Upper lobe of left lung (tissue), 6 donors: ENCODE data around the gene RBSN. TPM values are rescaled to one million over a fixed set of nuclear protein-coding genes. Genes with fewer than 3 reads are reported as not detected.

Experiments
- ATAC-seq, 2 donors: fragments of 200-7000 bp; cut with Tn5 transposase; one replicate each; pipeline ENCODE4 v1.9.1; 2022; ENCODE audit warnings: mild to moderate bottlenecking in 2 of 2, moderate library complexity in 2 of 2; ENCODE audit not compliant: low FRiP score in 2 of 2
- DNase-seq, 2 donors: peaks; one replicate each; pipeline ENCODE4 v3.0.0-alpha.2; 2019 to 2020
- H3K27ac ChIP-seq, 4 donors: fragments of 200-600 bp; sonication (generic); one replicate each; pipeline ENCODE4 v1.5.1; 2016 to 2019
- H3K27me3 ChIP-seq, 4 donors: fragments of 200-600 bp; sonication (generic); one replicate each; pipeline ENCODE4 v1.5.1; 2017 to 2019
- H3K36me3 ChIP-seq, 4 donors: fragments of 200-600 bp; sonication (generic); one replicate each; pipeline ENCODE4 v1.5.1; 2016 to 2019
- H3K4me1 ChIP-seq, 4 donors: fragments of 200-600 bp; sonication (generic); one replicate each; pipeline ENCODE4 v1.5.1; 2018 to 2019
- H3K4me3 ChIP-seq, 4 donors: fragments of 200-600 bp; sonication (generic); one replicate each; pipeline ENCODE4 v1.5.1; 2017 to 2019; ENCODE audit warnings: mild to moderate bottlenecking in 2 of 4, moderate library complexity in 1 of 4
- H3K9me3 ChIP-seq, 4 donors: fragments of 200-600 bp; sonication (generic); one replicate each; pipeline ENCODE4 v1.5.1; 2018 to 2019
- EP300 ChIP-seq, 4 donors: sonication (generic); formaldehyde crosslinking; IDR thresholded peaks; one replicate each; pipeline ENCODE4 v1.5.1; 2017; ENCODE audit warnings: antibody characterized with exemption in 4 of 4, control low read depth in 2 of 4
- POLR2A ChIP-seq, 4 donors: fragments of 450-650 bp; IDR thresholded peaks; one replicate each; pipeline ENCODE4 v1.5.1; 2016 to 2017; ENCODE audit warnings: antibody characterized with exemption in 4 of 4, mild to moderate bottlenecking in 2 of 4
- POLR2AphosphoS5 ChIP-seq, 2 donors: sonication (generic); formaldehyde crosslinking; IDR thresholded peaks; one replicate each; pipeline ENCODE4 v1.5.1; 2017; ENCODE audit warnings: antibody characterized with exemption in 2 of 2
- WGBS, 2 donors: methylation state at CpG; one replicate each; pipeline ENCODE4 v1.1.5; 2017 to 2018; 5-methylcytosine and 5-hydroxymethylcytosine counted together
- total RNA-seq, 6 donors: library from RNA; depleted of rRNA in 4 of 6; stranded (reverse); fragments of >200 nt in 4 of 6; gene quantifications; one replicate each; pipeline versions ENCODE4 v1.1.0 to v1.2.1, GENCODE V29; 2016 to 2021
- TF ChIP-seq, protein P1 (sequence below), 6 experiments: fragments of 450-650 bp in 4 of 6; fragments of 200-600 bp in 2 of 6; sonication (generic) in 2 of 6; IDR thresholded peaks; one replicate each; pipeline ENCODE4 v1.5.1; 2016 to 2019; ENCODE audit warnings: antibody characterized with exemption in 6 of 6
- donor health status: DM: no; HTN: no; CAD: no; lungs with moderate emphysema.
- donor health status: DM: no; HTN: yes; CAD: no; lungs with severe emphysema.

RBSN gene
- total RNA-seq, 6 donors from 2014 or later: 24.5 to 72.3 (median 29.0) TPM

DNA sequence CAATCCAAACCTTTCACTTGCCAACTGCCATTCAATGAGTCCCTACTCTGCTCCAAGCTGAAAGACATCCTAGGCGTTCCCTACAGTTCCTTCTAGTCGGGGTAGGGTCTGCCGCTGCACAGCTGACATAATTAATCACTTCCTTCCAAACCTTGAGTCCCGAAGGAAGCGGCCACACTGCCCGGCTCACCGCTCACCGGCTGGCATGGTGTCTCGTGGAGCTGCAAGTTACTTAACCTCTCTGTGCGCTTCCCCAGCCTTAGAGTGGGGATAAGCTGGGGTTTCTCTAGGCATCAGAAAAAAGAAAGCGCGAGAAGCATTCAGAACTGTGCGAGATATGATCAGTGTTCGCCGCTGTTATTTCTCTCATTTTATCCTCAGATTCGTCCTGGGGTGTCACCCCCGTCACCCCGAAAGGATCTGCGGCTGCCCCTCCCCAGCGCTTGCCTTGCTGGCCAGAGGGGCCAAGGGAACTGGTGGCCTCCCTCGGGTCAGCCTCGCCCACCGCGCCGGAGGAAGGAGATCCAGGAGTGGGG, 34.6 kb downstream of the RBSN start:
- Histone ChIP-seq H3K4me3 (peak overlapping the region; percentile 70 to 96 (median 80)), H3K36me3 (no peaks in the 10 kb centered on the region), H3K27ac (peak overlapping the region; percentile 73 to 92 (median 85)), H3K4me1 (peaks cover 13 to 28% (median 20%) of the 10 kb centered on the region in 4 donors), H3K27me3 (no peaks in the 10 kb centered on the region), H3K9me3 (no peaks in the 10 kb centered on the region)
- WGBS, 2 donors: 1% methylated on average over 25 of the region's 25 CpGs
- ATAC-seq: peak; percentile 32 to 65
- TF ChIP-seq POLR2AphosphoS5 (IDR thresholded peaks at IDR 0.05) (no peak), POLR2A (IDR thresholded peaks at IDR 0.05) (no peak), EP300 (IDR thresholded peaks at IDR 0.05) (no peak)
- TF ChIP-seq, protein P1, sequence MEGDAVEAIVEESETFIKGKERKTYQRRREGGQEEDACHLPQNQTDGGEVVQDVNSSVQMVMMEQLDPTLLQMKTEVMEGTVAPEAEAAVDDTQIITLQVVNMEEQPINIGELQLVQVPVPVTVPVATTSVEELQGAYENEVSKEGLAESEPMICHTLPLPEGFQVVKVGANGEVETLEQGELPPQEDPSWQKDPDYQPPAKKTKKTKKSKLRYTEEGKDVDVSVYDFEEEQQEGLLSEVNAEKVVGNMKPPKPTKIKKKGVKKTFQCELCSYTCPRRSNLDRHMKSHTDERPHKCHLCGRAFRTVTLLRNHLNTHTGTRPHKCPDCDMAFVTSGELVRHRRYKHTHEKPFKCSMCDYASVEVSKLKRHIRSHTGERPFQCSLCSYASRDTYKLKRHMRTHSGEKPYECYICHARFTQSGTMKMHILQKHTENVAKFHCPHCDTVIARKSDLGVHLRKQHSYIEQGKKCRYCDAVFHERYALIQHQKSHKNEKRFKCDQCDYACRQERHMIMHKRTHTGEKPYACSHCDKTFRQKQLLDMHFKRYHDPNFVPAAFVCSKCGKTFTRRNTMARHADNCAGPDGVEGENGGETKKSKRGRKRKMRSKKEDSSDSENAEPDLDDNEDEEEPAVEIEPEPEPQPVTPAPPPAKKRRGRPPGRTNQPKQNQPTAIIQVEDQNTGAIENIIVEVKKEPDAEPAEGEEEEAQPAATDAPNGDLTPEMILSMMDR (IDR thresholded peaks at IDR 0.05): no peak
- peak in 1 of 2 donors; percentile 74 for DNase-seq

DNA sequence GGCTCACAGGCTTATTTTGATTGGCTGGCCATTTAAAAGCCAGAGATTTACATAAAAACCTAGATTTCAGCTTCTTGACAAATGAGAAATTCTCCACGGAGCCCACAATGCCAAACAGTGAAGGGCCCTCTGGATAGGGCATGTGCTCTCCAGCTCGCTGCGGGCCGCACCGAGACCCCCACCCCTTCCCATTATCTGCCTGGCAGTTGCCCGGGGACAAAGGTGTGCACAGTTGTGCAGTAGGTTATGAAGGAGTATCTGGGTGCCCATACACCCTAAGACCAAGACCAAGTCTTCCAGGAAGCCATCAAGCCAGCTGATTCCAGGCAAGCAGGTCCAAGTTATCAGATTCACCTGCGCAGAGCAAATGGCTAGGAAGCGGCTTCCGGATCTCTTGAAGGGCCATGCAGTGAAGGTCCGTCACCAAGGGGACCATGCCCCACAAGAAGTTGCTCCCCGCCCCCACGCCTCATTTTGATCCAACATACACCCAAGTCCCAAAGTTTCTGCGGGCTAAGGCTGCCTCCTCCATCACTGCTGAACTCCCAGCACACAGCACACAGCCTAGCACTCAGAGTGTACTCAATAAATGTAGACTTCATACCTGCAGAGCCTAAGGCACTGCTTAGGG, 35.2 kb downstream of the RBSN start:
- no peak for DNase-seq
- peaks cover under 1 to 5% (median 3%) of the 10 kb centered on the region in 4 donors for H3K36me3 ChIP-seq
- no peaks in the 10 kb centered on the region for H3K27me3 ChIP-seq
- TF ChIP-seq, protein P1 (IDR thresholded peaks at IDR 0.05): no peak
- TF ChIP-seq EP300 (IDR thresholded peaks at IDR 0.05) (no peak), POLR2AphosphoS5 (IDR thresholded peaks at IDR 0.05) (no peak), POLR2A (IDR thresholded peaks at IDR 0.05) (no peak)
- H3K4me1 ChIP-seq: peaks cover 13 to 28% (median 20%) of the 10 kb centered on the region in 4 donors
- H3K9me3 ChIP-seq: no peaks in the 10 kb centered on the region
- H3K4me3 ChIP-seq: peak overlapping the region; percentile 70 to 96 (median 80)
- H3K27ac ChIP-seq: peak overlapping the region in 3 of 4 donors; percentile 0 to 92 (median 89)
- no peak for ATAC-seq
- WGBS, 2 donors: 88 to 91% methylated on average over 8 to 13 of the region's 13 CpGs

DNA sequence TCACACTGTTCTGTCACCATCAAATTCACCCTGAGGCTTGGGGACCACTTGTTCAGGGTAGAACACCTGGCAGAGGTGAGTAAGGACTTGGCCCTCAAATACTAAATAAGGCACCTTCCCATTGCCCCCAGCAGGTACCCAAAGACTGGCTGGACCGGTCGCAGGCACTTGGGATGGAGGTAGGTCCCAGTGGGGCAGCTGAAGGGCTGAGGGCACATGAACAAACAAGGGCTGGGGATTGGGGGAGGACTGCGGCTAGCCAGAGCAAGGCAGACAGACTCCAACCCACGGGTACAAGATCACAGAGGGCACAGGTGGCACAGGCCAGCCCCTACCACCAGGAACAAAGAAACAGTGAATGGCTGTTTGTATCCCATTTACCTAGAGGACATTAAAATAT, 35.7 kb downstream of the RBSN start:
- no peaks in the 10 kb centered on the region for H3K9me3 ChIP-seq
- H3K27me3 ChIP-seq: no peaks in the 10 kb centered on the region
- DNase-seq (peak in 1 of 2 donors; percentile 91), ATAC-seq (peak in 1 of 2 donors; percentile 87)
- peak overlapping the region in 2 of 4 donors; percentile 72 to 89 for H3K4me3 ChIP-seq
- H3K27ac ChIP-seq: peak overlapping the region in 3 of 4 donors; percentile 0 to 92 (median 89)
- 56 to 65% methylated on average over 4 of the region's 4 CpGs for WGBS, 2 donors
- peaks cover 13 to 28% (median 20%) of the 10 kb centered on the region in 4 donors for H3K4me1 ChIP-seq
- peaks cover 3 to 11% (median 8%) of the 10 kb centered on the region in 4 donors for H3K36me3 ChIP-seq
- TF ChIP-seq POLR2A (IDR thresholded peaks at IDR 0.05) (peak in 1 of 4 donors; percentile 62), EP300 (IDR thresholded peaks at IDR 0.05) (no peak), POLR2AphosphoS5 (IDR thresholded peaks at IDR 0.05) (peak in 1 of 2 donors; percentile 18)

DNA sequence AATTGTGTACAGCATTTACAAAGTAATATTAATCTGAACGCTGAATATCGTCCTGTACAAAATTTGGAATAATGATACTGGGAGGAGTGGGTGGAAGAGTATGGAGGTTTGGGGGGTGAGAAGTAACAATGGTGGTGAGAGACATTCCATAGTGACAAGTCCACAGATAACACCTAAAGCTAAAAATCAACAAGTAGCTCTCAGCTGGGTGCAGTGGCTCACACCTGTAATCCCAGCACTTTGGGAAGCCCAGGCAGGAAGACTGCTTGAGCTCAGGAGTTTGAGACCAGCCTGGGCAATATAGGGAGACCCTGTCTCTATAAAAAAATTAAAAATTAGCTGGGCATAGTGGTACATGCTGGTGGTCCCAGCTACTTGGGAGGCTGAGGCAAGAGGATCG, 38.9 kb downstream of the RBSN start:
- WGBS, 2 donors: 95 to 98% methylated on average over 3 of the region's 3 CpGs

More for the DNA sequence above, 38.9 kb downstream of the RBSN start:
- Histone ChIP-seq H3K27ac (no peak overlapping the region), H3K4me3 (no peak overlapping the region), H3K27me3 (no peaks in the 10 kb centered on the region), H3K4me1 (peaks cover 11 to 19% (median 15%) of the 10 kb centered on the region in 4 donors), H3K9me3 (no peaks in the 10 kb centered on the region), H3K36me3 (peaks cover 5 to 31% (median 17%) of the 10 kb centered on the region in 4 donors)
- TF ChIP-seq POLR2A (IDR thresholded peaks at IDR 0.05) (no peak), POLR2AphosphoS5 (IDR thresholded peaks at IDR 0.05) (no peak)
- TF ChIP-seq, protein P1 (IDR thresholded peaks at IDR 0.05): no peak
- ATAC-seq (no peak), DNase-seq (no peak)
